GM18867 (cell line): Measurements from ENCODE around the gene CAPS2.

Experiments
- ATAC-seq: cut with Tn5 transposase; IDR thresholded peaks from one replicate; pipeline ENCODE4 v1.9.1; 2021; ENCODE audit warnings: mild to moderate bottlenecking, moderate library complexity; ENCODE audit not compliant: unreplicated experiment

Gene CAPS2

GRCh38 chr12:75305412-75306332, 24.5 kb downstream of the CAPS2 start:
- ATAC-seq: no peak

GRCh38 chr12:75302781-75303180, 27.3 kb downstream of the CAPS2 start:
- ATAC-seq: no peak

- no peak for ATAC-seq
Measured at GRCh38 chr12:75302225-75302624, 27.9 kb downstream of the CAPS2 start.

GRCh38 chr12:75294797-75295196, 35.3 kb downstream of the CAPS2 start:
- ATAC-seq: no peak

- ATAC-seq: no peak
Measured at GRCh38 chr12:75294336-75294735, 35.8 kb downstream of the CAPS2 start.

GRCh38 chr12:75291014-75291413, 39.1 kb downstream of the CAPS2 start:
- ATAC-seq: no peak

GRCh38 chr12:75289753-75290152, 40.4 kb downstream of the CAPS2 start:
- ATAC-seq: no peak

GRCh38 chr12:75288860-75289259, 41.3 kb downstream of the CAPS2 start:
- no peak for ATAC-seq

- ATAC-seq: no peak
Measured at GRCh38 chr12:75275702-75276101, 54.4 kb downstream of the CAPS2 start.

- ATAC-seq: no peak
Measured at GRCh38 chr12:75271576-75271975, 58.5 kb downstream of the CAPS2 start.

- peak; percentile 81 for ATAC-seq
Measured at GRCh38 chr12:75270157-75270556, 60.0 kb downstream of the CAPS2 start.

- ATAC-seq: peak; percentile 78
Measured at GRCh38 chr12:75269209-75269608, 60.9 kb downstream of the CAPS2 start.

- peak; percentile 57 for ATAC-seq
Measured at GRCh38 chr12:75260316-75260715, 69.8 kb downstream of the CAPS2 start.

- ATAC-seq: no peak
Measured at GRCh38 chr12:75259143-75259542, 71.0 kb downstream of the CAPS2 start.

- ATAC-seq: no peak
Measured at GRCh38 chr12:75257510-75257909, 72.6 kb downstream of the CAPS2 start.

GRCh38 chr12:75245108-75245507, 85.0 kb downstream of the CAPS2 start:
- no peak for ATAC-seq

- peak; percentile 92 for ATAC-seq
Measured at GRCh38 chr12:75239987-75240386, 90.1 kb downstream of the CAPS2 start.

GRCh38 chr12:75236206-75236605, 93.9 kb downstream of the CAPS2 start:
- no peak for ATAC-seq

- ATAC-seq: no peak
Measured at GRCh38 chr12:75227132-75227531, 103.0 kb downstream of the CAPS2 start.
